HepG2 (cell line): ENCODE results near the gene RAB34. TPM values are rescaled to one million over a fixed set of nuclear protein-coding genes. Genes with fewer than 3 reads are reported as not detected.

Experiments used
- BHLHE40 ChIP-seq: IDR thresholded peaks from 2 replicates; pipeline ENCODE4 v1.6.1; 2011; ENCODE audit warnings: low read length, improper control_type of control experiment
- CERS6 ChIP-seq: sonication (generic); formaldehyde crosslinking; IDR thresholded peaks from 2 replicates; pipeline ENCODE4 v1.5.0; 2020; ENCODE audit warnings: missing genetic modification reagents
- CREM ChIP-seq, 2 experiments: sonication (generic) in 1 of 2; formaldehyde crosslinking in 1 of 2; IDR thresholded peaks; 2 replicates each; pipeline versions ENCODE4 v1.4.0 to v1.6.1; 2016 to 2020; ENCODE audit warnings: antibody characterized with exemption in 1 of 2, mild to moderate bottlenecking in 1 of 2, missing genetic modification reagents in 1 of 2
- FLYWCH1 ChIP-seq: sonication (generic); formaldehyde crosslinking; IDR thresholded peaks from 2 replicates; pipeline ENCODE4 v1.8.1; 2023; ENCODE audit warnings: mild to moderate bottlenecking, missing genetic modification reagents
- FOXJ3 ChIP-seq: sonication (generic); formaldehyde crosslinking; IDR thresholded peaks from 2 replicates; pipeline ENCODE4 v1.4.0; 2020; ENCODE audit warnings: missing genetic modification reagents, mild to moderate bottlenecking, borderline replicate concordance
- FOXP1 ChIP-seq, 2 experiments: fragments of 450-650 bp in 1 of 2; IDR thresholded peaks; 2 replicates each; pipeline ENCODE4 v1.6.1; 2017 to 2018; ENCODE audit warnings: antibody characterized with exemption in 1 of 2
- HNRNPLL ChIP-seq: fragments of 200-400 bp; formaldehyde crosslinking; IDR thresholded peaks from 2 replicates; pipeline ENCODE4 v1.6.1; 2017; ENCODE audit warnings: mild to moderate bottlenecking, low read depth, low read length; ENCODE audit not compliant: poor library complexity, severe bottlenecking
- HOXA5 ChIP-seq: sonication (generic); formaldehyde crosslinking; IDR thresholded peaks from 2 replicates; pipeline ENCODE4 v1.4.0; 2020; ENCODE audit warnings: missing genetic modification reagents
- KLF13 ChIP-seq: sonication (generic); formaldehyde crosslinking; IDR thresholded peaks from 2 replicates; pipeline ENCODE4 v1.4.0; 2020; ENCODE audit warnings: mild to moderate bottlenecking, missing genetic modification reagents
- MED1 ChIP-seq: sonication (generic); formaldehyde crosslinking; IDR thresholded peaks from 2 replicates; pipeline ENCODE4 v1.4.0; 2020; ENCODE audit warnings: missing genetic modification reagents
- MLXIP ChIP-seq: sonication (generic); formaldehyde crosslinking; IDR thresholded peaks from 2 replicates; pipeline ENCODE4 v1.9.0; 2021; ENCODE audit warnings: missing genetic modification reagents, borderline replicate concordance
- MXD1 ChIP-seq: sonication (generic); formaldehyde crosslinking; IDR thresholded peaks from 2 replicates; pipeline ENCODE4 v1.4.0; 2020; ENCODE audit warnings: mild to moderate bottlenecking, missing genetic modification reagents
- NFE2L1 ChIP-seq: sonication (generic); formaldehyde crosslinking; IDR thresholded peaks from 2 replicates; pipeline ENCODE4 v1.4.0; 2020; ENCODE audit warnings: missing genetic modification reagents, mild to moderate bottlenecking, borderline replicate concordance
- NFKBIZ ChIP-seq: IDR thresholded peaks from 2 replicates; pipeline ENCODE4 v1.6.1; 2018; ENCODE audit warnings: missing genetic modification reagents, missing compliant biosample characterization
- PRDM15 ChIP-seq: sonication (generic); formaldehyde crosslinking; IDR thresholded peaks from 2 replicates; pipeline ENCODE4 v1.4.0; 2020; ENCODE audit warnings: missing genetic modification reagents
- SOX5 ChIP-seq: IDR thresholded peaks from 2 replicates; pipeline ENCODE4 v1.6.1; 2016; ENCODE audit warnings: borderline replicate concordance
- SRSF9 ChIP-seq: fragments of 200-400 bp; formaldehyde crosslinking; IDR thresholded peaks from 2 replicates; pipeline ENCODE4 v1.6.1; 2018; ENCODE audit warnings: borderline replicate concordance, mild to moderate bottlenecking, low read depth, low read length; ENCODE audit not compliant: insufficient read depth, poor library complexity, severe bottlenecking
- ZBTB1 ChIP-seq: sonication (generic); formaldehyde crosslinking; IDR thresholded peaks from 2 replicates; pipeline ENCODE4 v1.4.0; 2020; ENCODE audit warnings: missing genetic modification reagents, borderline replicate concordance
- ZFX ChIP-seq: sonication (generic); formaldehyde crosslinking; IDR thresholded peaks from 2 replicates; pipeline ENCODE4 v1.4.0; 2020; ENCODE audit warnings: mild to moderate bottlenecking, low read depth, missing genetic modification reagents, moderate library complexity
- ZFYVE20 ChIP-seq: sonication (generic); formaldehyde crosslinking; IDR thresholded peaks from 2 replicates; pipeline ENCODE4 v1.8.0; 2023; ENCODE audit warnings: low read depth, mild to moderate bottlenecking, moderate library complexity, missing genetic modification reagents, borderline replicate concordance
- ZNF225 ChIP-seq: sonication (generic); formaldehyde crosslinking; IDR thresholded peaks from 2 replicates; pipeline ENCODE4 v1.4.0; 2020; ENCODE audit warnings: mild to moderate bottlenecking, missing genetic modification reagents
- polyA plus RNA-seq, 8 experiments: library from polyadenylated mRNA; depleted of rRNA in 3 of 8; stranded (reverse) in 7 of 8; unstranded in 1 of 8; fragments of >200 nt; fragmentation: Illumina TruSeq in 4 of 8; extraction: Trizol in 4 of 8; gene quantifications; 2 replicates each; pipeline versions ENCODE4 v1.2.1 to v1.2.3, GENCODE V29; 2011 to 2016; ENCODE audit warnings: low read depth in 4 of 8, missing spikeins in 1 of 8, mixed read lengths in 1 of 8; ENCODE audit not compliant: insufficient read depth in 1 of 8
- total RNA-seq, 5 experiments: library from RNA; depleted of rRNA; stranded (reverse); fragments of >200 nt; fragmentation: Illumina TruSeq; extraction: Trizol; gene quantifications; 2 replicates each; pipeline ENCODE4 v1.2.3, GENCODE V29; 2016; ENCODE audit warnings: low read depth in 1 of 5

Gene RAB34
- total and polyA plus RNA-seq, 2 of the 13 experiments (the other 11 are each of a cell fraction or from before 2014, with no cell fraction given), result 0.49 TPM; not detected in 1

- TF ChIP-seq BHLHE40 (no peak), ZFX (CRISPR knock-in tag) (peak; percentile 53), FOXP1 (IDR thresholded peaks at IDR 0.05) (no peak), FOXP1 (CRISPR knock-in tag; IDR thresholded peaks at IDR 0.05) (no peak), PRDM15 (no peak; the same call in 1 of the 2 replicates), NFKBIZ (CRISPR knock-in tag) (no peak), FOXJ3 (CRISPR knock-in tag) (no peak), NFE2L1 (CRISPR knock-in tag) (no peak), MXD1 (CRISPR knock-in tag) (peak; percentile 51; the same call in 1 of the 2 replicates), HNRNPLL (peak; percentile 46), CERS6 (no peak), MLXIP (CRISPR knock-in tag) (no peak), MED1 (CRISPR knock-in tag) (peak; percentile 45; the same call in 1 of the 2 replicates), FLYWCH1 (CRISPR knock-in tag) (no peak), ZBTB1 (no peak), SOX5 (no peak), ZNF225 (no peak), HOXA5 (CRISPR knock-in tag) (0 out of 2 replicates have a peak, but pooled peaks have one; percentile 64), CREM (IDR thresholded peaks at IDR 0.05) (no peak), CREM (CRISPR knock-in tag; IDR thresholded peaks at IDR 0.05) (no peak), SRSF9 (no peak), ZFYVE20 (CRISPR knock-in tag) (no peak; the same call in 1 of the 2 replicates), KLF13 (CRISPR knock-in tag) (peak; percentile 85; the same call in 1 of the 2 replicates)
Observed at GRCh38 chr17:28726627-28727491, 9.2 kb upstream of the RAB34 start (continued).
